GM19328 (cell line): ENCODE results near the gene GPR35.

Source experiments
- ATAC-seq: cut with Tn5 transposase; IDR thresholded peaks from one replicate; pipeline ENCODE4 v1.9.1; 2021; ENCODE audit warnings: mild to moderate bottlenecking, moderate library complexity; ENCODE audit not compliant: unreplicated experiment

GPR35 gene

DNA sequence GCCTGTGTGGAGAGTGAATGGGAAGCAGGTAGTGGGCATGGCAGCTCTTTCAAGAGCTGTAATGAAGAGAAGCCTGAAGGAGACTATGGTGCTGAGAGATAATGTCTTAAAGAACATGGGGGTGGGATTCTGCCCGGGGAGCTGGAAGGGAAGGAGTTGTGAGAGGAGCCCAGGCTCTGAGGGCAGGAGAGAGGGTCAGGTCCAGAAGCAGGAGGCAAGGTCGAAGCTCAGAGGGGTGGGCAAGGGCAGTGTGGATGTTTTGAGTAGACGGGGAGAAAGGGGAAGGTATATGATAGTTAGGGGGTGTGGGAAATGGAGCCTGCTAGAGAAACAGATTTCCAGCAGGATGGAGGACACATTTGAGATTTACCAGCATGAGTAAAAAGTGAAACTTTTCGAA, 36.6 kb upstream of the GPR35 start:
- no peak for ATAC-seq

DNA sequence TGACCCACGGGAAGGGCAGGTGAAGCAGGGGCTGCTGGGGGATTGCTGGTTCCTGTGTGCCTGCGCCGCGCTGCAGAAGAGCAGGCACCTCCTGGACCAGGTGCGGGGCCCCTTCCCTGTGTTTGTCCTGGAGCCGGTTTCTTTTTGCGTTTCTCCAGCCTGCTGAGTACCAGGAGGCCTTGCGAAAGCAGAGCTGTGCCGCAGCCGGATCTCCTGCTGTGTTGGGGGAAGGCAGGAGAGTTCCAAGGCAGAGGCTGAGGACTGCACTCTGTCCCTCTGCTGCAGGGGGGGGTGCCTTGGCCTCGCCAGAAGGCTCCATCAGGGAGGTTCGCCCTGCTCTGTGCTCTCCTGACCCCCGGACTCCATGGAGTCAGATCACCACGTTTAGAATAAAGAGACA, 35.9 kb upstream of the GPR35 start:
- no peak for ATAC-seq

DNA sequence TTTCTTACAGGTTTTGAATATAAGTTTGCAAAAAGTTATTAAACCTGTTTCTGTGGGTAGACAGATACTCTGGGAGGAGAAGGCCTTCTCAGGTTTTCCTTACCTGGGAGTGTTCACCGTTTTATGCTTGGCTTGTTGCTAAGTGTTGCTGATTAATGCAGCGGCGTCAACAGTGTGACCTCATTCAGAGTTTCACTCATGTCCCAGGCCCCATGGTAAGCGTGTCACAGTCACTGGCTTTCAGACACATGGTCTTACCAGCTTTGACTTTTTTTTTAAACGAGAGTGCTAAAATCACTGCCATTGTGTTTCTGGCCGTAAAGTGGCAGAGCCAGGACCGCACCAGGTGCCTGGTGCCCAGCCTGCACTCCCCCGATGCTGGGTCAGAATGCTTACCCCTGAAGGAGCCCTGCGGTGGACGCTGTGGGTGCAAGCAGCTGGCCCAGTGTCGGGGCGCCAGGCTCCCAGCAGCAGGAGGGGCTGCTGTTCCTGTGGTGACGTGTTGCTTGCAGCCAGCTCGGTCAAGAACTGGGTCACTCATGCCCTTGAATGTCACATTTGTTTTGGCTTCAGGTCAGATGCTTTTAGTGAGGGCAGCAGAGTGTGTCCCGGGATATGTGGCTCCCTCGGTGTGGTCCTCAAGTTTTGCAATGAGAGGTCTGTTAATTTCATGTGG, 35.3 kb upstream of the GPR35 start:
- no peak for ATAC-seq

DNA sequence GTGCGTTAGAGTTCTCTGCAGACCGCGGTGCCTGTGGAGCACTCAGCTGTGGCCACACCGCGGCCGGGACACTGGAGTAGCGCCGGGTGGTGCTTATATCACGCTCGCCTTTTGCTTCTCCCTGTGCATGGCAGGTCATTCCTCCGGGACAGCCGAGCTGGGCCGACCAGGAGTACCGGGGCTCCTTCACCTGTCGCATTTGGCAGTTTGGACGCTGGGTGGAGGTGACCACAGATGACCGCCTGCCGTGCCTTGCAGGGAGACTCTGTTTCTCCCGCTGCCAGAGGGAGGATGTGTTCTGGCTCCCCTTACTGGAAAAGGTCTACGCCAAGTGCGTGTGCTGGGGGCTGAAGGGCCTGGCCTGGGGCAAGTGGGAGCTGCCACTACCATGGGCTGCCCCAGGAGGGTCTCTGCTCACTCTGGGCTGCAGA, 34.6 kb upstream of the GPR35 start:
- ATAC-seq = no peak

DNA sequence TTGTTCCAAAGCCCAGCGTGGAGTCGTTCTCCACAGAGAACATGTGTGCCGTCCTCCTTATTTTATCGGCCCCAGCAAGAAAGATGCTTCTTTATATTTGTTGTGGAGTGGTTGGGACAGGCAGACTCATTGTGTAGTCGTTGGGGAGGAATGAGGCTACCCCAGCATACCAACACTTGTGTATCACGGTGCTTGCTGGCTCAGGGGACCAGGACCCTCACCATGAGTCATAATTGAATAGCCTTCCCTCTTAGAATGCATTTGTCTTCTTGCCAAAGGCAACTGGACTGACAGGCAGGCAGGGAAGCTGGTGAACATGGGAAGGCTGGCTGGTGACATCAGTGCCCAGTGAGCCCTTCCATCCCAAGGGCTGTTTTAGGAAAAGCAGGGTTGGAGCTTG, 34.1 kb upstream of the GPR35 start:
- no peak for ATAC-seq

DNA sequence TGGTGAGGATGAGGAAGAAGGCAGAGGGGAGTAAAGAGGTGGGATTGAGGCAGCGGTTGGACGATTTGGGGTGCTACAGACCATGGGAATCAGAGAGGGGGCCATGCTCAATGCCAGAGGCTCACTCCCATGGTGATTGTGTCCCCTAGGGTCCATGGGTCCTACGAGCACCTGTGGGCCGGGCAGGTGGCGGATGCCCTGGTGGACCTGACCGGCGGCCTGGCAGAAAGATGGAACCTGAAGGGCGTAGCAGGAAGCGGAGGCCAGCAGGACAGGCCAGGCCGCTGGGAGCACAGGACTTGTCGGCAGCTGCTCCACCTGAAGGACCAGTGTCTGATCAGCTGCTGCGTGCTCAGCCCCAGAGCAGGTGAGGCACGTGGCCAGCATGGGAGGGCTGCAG, 33.5 kb upstream of the GPR35 start:
- ATAC-seq = no peak

DNA sequence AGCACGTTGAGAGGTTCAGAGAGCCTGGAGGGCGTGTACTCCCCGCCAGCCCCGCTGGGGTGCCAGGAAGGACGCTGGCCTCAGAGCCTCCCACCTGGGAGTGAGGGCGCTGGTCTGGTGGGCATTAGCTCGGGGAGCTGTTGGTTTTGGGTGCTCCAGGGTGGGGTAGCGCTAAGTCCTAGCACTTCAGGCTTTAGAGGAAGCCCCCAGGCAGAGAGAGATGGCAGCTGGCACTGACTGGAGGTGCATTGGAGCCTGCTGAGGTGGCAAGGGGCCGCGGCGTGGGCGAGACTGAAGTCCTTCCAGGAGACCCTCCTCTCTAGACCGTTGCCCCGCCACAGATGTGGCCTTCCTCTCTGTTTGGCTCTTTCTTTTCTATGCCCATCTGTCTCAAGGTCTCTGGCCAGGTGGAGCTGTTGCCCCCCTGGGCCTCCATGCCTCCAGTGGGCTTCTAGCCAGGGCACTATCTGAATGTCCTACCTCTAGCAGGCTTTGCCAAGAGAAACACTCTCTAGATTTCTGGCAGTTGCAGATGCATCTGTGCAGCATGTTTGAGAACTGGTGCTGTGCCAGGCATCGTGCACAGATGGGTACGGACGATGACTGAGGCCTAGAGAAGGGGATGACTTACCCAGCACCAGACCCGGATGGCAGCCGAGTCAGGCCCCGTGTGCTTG, 32.1 kb upstream of the GPR35 start:
- no peak for ATAC-seq

DNA sequence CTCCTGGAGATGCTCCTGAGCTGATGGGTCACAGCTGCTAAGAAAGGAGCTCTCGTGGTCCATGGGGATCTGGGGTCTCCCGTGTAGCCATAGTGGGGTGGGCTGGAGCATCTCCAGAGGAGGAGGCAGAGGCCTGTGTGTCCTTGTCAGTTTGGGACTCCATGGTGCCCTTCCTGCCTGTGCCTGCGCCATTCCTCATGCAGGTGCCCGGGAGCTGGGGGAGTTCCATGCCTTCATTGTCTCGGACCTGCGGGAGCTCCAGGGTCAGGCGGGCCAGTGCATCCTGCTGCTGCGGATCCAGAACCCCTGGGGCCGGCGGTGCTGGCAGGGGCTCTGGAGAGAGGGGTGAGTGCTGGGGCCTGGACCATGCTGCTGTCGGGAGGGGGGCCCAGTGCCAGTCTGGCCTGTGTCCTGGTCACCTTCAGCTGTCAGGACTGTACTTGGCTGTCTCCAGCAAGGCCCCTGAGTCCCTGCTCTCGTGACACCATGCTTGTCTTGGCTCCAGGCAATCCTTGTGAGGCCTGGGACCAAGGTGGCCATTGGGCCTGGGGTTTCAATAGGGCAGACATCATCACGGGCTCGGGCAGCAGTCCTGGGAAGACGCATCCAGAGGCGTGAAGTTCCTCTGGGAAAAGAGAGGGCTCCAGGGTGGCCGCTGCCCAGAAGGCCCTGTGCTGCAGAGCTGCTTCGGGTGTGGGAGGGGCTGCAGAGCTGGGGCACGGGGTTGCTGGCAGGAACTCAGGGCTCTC, 31.4 kb upstream of the GPR35 start:
- ATAC-seq = no peak

DNA sequence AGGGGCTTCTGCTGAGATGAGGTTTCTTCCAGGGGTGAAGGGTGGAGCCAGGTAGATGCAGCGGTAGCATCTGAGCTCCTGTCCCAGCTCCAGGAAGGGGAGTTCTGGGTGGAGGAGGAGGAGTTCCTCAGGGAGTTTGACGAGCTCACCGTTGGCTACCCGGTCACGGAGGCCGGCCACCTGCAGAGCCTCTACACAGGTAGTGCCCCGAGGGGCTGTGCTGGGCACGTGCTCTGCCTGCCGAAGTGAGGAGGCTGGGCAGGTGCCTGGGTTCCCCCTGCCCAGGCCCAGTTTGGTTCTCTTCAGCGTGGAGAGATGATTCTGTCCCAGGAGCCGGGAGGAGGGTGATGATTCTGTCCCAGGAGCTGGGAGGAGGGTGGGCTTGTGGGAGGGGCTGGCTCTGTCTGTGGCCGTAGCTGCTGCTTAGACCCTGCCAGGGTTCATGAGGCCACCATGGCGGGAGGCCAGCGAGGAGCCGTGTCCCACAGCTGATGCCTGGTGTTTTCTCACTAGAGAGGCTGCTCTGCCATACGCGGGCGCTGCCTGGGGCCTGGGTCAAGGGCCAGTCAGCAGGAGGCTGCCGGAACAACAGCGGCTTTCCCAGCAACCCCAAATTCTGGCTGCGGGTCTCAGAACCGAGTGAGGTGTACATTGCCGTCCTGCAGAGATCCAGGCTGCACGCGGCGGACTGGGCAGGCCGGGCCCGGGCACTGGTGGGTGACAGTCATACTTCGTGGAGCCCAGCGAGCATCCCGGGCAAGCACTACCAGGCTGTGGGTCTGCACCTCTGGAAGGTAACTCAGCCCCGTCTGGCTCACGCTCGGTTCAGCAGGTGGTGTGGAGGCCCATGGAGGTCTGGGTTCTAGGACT, 30.5 kb upstream of the GPR35 start:
- no peak for ATAC-seq

DNA sequence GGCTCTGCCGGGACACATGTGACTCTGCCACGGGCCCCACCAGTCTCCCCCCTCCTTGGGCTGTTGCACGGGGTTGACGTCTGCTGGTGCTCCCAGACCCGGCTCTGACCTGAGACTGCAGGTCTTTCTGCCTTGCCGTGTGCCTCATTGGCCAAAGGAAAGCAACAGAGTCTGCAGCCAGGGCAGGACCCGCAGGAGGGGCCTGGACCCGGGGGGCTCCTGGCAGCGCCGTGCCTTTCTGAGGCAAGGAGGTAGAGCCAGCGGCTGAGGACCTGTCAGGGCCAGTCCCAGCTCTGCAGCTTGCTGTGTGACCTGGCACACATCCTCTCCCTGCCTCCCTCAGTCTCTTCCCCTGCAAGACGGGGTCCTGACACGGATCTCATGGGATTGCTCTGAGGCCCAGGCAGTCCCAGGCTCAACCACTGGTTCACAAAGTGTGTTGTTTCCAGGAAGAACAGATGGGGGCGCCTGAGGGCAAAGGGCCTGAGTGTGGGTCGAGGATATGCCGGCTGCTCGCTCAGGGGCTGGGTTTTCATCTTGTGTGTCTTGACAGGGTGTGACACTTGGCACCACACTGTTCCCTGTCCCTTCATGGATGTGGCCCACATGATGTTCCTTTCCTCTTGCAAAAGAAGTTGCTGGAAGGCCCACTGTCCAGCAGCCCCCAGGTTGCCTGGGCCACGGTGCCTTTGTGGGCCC, 29.8 kb upstream of the GPR35 start:
- ATAC-seq = no peak

DNA sequence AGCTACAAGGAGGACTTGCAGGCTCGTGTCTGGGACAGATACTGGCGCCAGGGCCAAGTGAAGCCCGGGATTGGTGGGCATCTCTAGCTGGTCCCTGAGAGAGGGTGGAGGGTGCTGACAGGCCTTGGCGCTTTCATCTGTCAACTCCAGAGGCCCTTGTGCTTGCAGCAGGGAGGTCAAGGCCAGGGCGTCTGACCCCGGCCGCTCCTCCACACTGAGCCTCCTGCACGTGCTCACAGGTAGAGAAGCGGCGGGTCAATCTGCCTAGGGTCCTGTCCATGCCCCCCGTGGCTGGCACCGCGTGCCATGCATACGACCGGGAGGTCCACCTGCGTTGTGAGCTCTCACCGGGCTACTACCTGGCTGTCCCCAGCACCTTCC, 29.2 kb upstream of the GPR35 start:
- no peak for ATAC-seq

DNA sequence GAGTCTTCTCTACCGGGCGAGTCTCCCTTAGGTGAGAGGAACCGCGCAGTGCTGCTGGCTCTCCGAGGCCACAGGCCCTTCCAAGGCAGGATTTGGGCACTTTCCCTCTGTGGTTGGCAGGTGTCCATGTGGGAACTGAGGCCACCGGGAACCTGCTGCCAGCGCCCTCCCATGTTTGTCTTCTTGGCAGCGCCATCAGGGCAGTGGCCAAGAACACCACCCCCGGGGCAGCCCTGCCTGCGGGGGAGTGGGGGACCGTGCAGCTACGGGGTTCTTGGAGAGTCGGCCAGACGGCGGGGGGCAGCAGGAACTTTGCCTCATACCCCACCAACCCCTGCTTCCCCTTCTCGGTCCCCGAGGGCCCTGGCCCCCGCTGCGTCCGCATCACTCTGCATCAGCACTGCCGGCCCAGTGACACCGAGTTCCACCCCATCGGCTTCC, 28.8 kb upstream of the GPR35 start:
- no peak for ATAC-seq

DNA sequence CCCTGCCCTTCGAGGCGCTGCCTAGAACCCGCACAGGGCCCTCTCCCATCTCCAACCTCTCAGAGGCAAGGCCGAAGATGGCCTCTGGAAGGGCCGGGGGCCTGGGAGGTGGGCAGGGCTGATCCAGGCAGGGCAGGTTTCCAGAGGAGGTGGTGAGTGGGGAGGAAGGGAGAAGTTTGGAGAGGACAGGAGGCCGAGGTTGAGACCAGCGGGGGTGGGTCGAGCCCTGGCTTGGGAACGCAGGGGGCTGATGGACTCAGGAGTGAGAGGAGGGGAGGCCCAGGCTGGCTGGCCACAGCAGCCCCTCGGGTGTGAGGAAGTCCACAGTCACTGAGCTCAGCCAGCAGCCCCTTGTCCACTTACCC, 28.2 kb upstream of the GPR35 start:
- ATAC-seq = no peak

DNA sequence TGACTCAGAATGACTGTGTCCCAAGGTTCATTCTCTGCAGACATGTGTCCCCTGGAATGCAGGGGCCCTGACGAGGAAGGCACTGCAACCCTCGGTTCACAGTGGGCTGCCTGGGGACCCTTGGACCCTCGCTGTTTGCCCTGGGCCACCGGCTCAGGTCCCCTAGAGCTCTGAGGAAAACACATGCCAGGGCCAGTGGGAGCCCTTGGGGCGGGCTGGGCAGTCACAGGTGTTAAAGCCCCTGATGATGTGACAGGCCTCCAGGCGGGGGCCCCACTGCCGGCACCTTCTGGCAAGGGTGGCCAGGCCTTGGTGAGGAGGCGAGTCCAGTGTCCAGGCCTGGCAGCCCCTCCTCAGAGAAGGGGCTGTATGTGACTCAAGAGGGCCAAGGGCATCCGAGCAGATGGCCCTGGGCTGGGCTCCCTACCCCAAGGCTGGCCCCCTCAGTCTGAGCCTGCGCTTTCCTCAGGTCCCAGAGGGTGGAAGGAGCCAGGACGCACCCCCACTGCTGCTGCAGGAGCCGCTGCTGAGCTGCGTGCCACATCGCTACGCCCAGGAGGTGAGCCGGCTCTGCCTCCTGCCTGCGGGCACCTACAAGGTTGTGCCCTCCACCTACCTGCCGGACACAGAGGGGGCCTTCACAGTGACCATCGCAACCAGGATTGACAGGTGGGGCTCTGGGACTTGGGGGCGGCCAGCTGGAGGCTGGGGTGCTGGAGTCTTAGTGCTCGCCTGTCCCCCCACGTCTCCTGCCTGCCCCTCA, 27.7 kb upstream of the GPR35 start:
- ATAC-seq = no peak

DNA sequence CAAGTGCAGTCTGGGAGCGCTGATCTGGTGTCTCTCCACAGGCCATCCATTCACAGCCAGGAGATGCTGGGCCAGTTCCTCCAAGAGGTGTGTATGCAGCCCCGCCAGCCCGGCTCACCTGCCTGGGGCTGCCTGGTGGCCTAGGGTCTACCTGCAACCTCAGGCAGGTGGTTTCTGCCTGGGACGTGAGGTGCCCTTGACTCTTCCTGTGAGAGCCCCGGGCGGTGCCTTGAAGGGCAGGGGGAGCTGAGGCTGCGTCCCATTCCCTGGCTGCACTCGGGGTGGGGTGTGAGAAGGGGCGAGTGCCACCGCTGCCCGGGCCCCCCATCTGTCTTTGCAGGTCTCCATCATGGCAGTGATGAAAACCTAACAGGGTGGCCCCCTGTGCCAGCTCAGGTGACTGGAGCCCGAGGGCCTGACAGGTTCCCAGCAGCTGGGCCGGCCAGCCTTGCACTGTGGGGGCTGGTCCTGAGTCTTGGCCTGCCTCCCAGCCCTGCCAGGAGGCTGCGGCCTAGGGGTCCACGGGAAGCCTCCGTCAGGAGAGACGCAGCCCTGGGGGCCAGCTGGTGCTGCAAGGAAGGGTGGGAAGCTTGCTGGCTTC, 26.9 kb upstream of the GPR35 start:
- ATAC-seq = no peak

DNA sequence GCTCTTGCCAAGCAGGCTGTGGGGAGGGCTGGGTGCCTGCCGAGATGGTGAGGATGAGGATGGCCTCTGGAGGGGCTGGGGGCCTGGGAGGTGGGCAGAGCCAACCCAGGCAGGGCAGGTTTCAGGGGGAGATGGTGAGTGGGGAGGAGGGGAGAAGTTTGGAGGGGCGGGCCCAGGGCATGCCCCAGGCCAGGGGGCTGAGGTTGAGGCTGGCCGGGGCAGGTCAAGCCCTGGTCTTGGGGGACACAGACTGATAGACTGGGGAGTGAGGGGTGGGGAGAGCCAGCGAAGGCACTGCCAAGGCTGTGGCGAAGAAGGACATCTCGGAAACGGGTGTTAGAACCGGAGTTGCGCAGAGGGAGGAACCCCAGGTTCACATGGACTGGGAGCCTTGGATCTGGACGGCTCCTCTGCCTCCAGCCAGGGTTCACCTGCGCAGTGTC, 26.1 kb upstream of the GPR35 start:
- no peak for ATAC-seq

DNA sequence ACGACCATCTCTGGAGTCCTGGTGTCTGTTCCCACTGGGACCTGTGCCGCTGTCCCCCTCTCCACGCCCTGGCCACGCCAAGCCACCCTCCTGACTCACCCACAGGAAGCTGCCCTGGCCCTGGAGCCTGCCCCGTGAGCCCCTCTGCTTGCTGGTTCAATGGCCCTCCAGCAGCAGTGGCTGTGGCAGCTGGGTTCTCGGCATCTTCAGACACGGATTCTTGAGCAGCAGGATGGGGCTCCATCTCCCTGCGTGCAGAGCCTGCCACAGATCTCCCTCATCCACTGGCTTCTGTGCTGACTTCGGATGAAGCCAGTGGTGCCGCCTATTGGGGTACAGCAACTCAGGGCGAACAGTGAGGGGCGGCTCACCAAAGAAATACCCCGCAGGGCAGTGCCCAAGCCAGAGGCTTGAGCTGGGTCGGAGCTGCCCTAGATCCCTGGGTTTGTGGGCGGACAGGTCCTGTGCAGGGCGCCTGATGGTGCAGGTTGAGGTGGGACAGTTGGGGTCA, 24.8 kb upstream of the GPR35 start:
- no peak for ATAC-seq

DNA sequence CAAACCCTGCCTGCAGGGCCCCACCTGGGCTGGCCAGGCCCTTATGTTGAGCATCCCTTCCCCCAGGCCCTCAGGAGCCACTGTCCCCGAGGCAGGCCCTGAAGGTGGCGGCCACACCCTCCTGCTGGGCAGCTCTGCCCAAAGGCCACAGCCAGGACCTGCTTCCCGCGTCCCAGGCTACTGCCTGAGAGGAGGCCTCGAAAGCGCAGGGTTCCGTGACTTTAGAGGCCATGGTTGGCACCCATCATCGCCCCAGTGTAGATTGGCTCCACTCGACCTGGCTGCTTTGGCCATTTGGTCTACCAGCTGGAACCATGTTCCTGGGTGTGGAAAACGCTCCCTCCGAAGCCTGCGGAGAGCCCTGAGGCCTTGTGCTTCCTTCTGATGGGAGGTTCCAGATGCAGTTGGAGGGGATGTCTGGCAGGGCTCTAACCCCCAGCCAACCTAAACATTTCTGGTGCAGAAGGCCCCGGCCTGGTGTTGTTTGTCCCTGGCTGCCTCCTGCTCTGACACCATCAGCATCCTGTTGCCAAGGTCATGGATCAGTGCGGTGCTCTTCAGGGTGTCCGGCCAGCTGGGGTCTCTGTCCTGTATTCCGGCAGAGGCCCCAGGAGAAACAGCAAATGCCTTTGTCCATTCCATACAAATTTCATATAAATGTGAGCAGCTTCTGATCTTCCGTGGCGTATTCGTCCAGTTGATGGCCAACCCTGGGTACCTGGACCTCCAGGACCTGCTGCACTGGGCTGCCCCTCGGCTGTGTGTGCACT, 24.0 kb upstream of the GPR35 start:
- ATAC-seq = no peak

DNA sequence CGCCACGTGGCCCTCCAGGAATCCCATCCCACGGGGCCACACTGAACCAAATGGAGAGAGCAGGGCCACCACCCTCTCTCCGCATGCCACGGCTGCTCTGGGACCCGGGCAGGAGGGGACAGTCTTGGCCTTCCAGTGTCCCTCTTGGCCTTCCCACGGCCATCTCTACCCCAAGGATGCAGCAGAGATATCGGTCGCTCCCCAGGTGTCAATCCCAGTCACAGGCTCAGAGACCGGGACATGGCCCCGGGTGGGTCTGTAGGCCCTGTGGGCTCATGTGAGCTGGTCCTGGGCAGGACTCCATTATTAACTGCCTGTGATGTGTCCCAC, 23.5 kb upstream of the GPR35 start:
- no peak for ATAC-seq
